DMS 273 (cell line): ENCODE measurements around the gene ENPP1.
"Not testable (repeated sequence)": the region's sequence is repeated elsewhere in the genome, so short reads cannot be mapped to it uniquely, and the experiment has no call there.

Source experiments
- DNase-seq: peaks from one replicate; lab custom pipeline; 2025; ENCODE audit not compliant: unreplicated experiment; lab: John Stamatoyannopoulos, UW

ENPP1 gene

DNA sequence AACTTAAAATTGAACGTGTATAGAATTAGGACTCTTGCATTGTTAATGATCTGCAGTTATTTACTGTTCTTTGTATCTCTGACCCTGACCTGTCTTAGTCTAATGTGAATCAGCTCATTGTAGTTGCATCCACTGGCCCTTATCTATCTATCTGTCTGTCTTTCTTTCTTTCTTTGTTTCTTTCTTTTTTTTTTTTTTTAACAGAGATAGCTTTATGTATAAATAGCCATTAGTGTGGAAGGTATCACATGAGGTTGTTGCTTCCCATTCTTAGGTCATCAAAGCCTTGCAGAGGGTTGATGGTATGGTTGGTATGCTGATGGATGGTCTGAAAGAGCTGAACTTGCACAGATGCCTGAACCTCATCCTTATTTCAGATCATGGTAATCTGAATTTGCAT lies 59.9 kb downstream of the ENPP1 start:
- DNase-seq, result no peak

DNA sequence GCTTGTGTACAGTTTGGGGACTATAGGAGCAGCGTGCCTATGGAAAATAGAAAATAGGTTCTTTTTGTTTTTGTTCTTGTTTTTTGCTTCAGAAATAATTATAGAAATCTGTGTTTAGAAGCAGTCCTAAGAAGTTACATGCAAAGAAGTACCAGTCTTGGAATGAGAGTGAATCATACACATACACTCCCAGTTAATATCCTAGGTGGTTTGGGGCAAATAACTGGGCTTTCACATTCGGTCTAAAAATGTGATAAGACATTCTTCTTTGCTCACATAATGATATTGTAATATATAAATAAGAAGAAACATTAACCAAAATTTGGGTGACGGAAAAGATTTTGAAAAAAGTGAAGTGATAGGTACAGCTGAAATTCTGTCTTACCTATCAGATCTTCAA lies 61.0 kb downstream of the ENPP1 start:
- no peak for DNase-seq

- DNase-seq, result no peak
Measured at GRCh38 chr6:131875647-131876046, 67.8 kb downstream of the ENPP1 start.

GRCh38 chr6:131876545-131876944 lies 68.7 kb downstream of the ENPP1 start:
- no peak for DNase-seq

GRCh38 chr6:131877999-131878789 lies 70.4 kb downstream of the ENPP1 start:
- no peak for DNase-seq

GRCh38 chr6:131883016-131883415 lies 75.2 kb downstream of the ENPP1 start:
- DNase-seq, result no peak

GRCh38 chr6:131885237-131885636 lies 77.4 kb downstream of the ENPP1 start:
- DNase-seq, result no peak

DNA sequence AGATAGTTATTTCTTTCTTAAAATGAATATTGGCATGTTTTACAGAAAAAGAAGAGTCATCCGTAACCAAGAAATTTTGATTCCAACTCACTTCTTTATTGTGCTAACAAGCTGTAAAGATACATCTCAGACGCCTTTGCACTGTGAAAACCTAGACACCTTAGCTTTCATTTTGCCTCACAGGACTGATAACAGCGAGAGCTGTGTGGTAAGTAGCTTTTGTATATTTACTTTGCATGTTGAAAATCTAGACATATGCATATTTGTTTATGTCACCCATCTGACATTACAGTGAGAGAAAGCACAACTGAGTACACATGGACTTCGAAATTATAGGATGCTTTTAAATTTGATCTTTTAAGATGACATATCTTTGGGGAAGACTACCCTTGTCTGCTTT lies 78.7 kb downstream of the ENPP1 start:
- DNase-seq, result no peak

DNA sequence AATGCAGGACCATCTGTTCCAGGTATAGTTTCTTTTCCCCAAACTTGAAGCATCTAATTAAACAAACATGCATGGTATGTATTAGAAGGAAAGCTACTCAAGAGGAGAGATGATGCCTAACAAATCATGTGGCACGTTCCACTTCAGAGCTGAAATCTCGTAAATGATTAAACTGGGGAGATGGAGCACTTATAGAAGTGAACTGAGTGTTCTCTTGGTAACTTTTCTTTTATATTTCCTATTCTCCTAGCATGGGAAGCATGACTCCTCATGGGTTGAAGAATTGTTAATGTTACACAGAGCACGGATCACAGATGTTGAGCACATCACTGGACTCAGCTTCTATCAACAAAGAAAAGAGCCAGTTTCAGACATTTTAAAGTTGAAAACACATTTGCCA lies 82.3 kb downstream of the ENPP1 start:
- DNase-seq, result no peak

GRCh38 chr6:131893198-131893597 lies 85.4 kb downstream of the ENPP1 start:
- DNase-seq, result no peak

- DNase-seq, result no peak
Measured at GRCh38 chr6:131894493-131895424, 86.9 kb downstream of the ENPP1 start.

DNA sequence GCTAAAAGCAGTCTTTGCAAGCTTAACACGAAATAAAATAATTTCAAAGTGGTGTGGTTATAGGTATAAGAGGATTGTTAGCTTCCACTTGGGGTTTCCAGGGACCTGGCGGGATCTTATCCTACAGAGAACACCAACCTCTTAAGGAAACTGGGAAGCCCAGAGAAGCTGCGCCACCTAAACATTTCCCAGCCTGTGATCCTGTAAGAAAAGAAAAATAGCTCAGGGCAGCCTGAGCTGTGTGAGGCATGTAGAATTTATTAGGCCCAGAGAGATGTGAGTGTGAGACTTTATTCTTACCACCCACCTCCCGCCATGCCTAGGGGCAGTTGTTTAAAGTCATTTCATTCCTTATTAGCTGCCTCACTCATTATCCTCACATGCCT lies 89.2 kb downstream of the ENPP1 start:
- no peak for DNase-seq

- no peak for DNase-seq
Measured at GRCh38 chr6:131897621-131898020, 89.8 kb downstream of the ENPP1 start.

DNA sequence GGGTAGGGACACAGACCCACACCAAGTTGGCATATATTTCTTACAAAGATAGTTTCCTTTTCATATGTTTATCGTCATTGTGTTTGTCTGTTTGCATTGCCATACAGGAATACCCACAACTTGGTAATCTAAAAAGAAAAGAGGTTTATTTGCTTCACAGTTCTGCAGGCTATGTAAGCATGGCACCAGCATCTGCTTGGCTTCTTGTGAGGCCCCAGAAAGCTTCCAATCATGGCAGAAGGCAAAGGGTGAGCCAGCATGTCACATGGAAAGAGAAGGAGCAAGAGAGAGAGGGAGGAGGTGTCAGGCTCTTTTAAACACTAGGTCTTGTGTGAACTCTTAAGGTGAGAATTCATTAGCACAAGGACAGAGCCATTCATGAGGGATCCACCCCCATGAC lies 90.9 kb downstream of the ENPP1 start:
- DNase-seq, result no peak

DNA sequence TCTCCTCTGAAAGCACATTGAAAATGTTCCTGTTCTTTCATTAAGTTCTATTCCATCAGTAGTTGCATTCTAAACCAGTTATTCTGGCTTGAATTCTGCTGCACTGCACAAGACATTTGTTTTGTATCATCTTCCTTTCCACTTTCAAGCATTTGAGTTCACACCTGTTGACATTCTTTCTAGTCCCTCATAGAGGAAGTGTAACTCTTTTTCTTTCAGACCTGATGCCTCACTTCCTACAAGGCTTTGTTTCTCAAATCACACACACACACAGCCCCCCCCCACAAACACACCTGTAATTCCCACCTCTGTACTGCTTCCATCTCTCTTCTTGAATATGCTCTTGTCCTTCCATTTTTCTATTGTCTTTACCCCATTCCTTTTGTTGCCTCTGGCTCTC lies 92.4 kb downstream of the ENPP1 start:
- no peak for DNase-seq

- DNase-seq, result not testable (repeated sequence)
Measured at GRCh38 chr6:131901326-131901873, 93.6 kb downstream of the ENPP1 start.

DNA sequence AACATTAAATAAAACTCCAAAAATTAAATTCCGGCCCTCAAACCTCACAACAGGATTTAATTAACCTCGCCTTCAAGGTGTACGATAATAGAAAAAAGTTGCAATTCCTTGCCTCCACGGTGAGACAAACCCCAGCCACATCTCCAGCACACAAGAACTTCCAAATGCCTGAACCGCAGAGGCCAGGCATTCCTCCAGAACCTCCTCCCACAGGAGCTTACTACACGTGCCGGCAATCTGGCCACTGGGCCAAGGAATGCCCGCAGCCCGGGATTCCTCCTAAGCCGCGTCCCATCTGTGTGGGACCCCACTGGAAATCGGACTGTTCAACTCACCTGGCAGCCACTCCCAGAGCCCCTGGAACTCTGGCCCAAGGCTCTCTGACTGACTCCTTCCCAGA lies 95.9 kb downstream of the ENPP1 start:
- DNase-seq, result not testable (repeated sequence)

DNA sequence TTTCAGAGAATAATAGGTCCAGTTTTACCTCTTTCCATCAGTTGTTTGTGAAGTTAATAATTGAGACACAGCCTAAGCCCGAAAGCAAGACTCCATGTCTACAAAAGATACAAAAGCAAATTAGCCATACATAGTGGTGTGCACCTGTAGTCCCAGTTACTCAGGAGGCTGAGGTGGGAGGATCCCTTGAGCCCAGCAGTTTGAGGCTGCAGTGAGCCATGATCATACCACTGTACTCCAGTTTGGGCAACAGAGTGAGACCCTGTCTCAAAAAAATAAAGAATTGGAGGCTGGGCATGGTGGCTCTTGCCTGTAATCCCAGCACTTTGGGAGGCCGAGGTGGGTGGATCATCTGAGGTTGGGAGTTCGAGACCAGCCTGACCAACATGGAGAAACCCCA lies 101.0 kb downstream of the ENPP1 start:
- DNase-seq, result not testable (repeated sequence)

DNA sequence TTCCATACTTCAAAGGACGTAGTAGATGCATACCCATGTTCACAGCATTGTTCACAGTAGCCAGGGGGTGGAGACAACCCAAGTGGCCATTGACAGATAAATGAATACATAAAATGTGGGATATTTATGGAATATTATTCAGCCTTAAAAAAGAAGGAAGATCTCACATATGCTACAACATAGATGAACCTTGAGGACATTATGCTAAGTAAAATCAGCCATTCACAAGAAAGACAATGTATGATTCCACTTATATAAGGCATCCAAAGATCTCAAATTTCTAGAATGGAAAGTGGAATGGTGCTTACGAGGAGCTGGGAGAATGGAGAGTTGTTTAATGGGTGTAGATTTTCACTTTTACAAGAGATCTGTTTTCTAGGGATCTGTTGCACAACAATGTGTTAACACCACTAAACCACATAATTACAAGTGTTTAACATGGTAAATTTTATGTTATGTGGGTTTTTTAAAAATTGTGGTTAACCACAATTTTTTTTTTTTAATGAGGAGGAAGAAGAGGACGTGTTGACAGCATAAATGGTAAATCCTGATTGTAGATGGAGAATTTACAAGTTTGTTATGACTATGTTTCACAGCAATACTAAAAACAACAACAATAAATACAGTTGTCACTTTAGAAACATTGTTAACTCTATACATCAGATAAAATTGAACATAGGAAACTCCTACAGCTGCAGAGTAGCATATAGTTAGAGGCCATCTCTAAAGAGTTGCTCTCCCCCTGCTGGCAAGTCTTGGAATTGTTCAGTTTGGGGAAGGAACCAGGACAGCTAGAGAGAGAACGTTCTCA lies 101.8 kb downstream of the ENPP1 start:
- DNase-seq, result peak; percentile 92

DNA sequence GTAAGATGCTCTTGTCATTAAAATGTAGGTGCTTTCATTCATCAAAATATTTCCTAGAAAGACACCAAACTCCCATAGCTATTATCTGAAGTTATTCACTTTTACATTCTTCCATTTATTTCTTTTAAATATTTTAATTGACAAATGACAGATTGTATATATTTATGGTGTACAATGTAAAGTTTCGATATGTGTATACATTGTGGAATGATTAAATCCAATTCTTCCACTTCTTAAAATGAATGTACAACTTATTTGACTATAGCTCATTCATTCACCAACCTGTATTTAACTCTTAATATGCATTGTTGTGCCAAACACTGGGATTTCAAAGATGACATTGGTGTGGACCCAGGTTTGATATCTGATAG lies 102.4 kb downstream of the ENPP1 start:
- DNase-seq, result no peak

GRCh38 chr6:131910956-131911355 lies 103.1 kb downstream of the ENPP1 start:
- DNase-seq, result no peak
